AG04450 (cell line): ENCODE results near the gene VDR. TPM values are rescaled to one million over a fixed set of nuclear protein-coding genes. Genes with fewer than 3 reads are reported as not detected.

Experiments used
- CTCF ChIA-PET: fragments of 300-600, 350-600 bp; formaldehyde crosslinking; extraction: SDS; loops from one replicate; lab custom pipeline; 2022; ENCODE audit warnings: antibody characterized with exemption, inconsistent platforms; lab: Charles Lee
- POLR2A ChIA-PET: fragments of 350-600 bp; formaldehyde crosslinking; extraction: SDS; loops from one replicate; lab custom pipeline; 2021; ENCODE audit warnings: antibody characterized with exemption, inconsistent platforms; lab: Yijun Ruan, JAX
- DNase-seq: peaks from one replicate; pipeline ENCODE4 v3.0.0-alpha.2; 2011; ENCODE audit warnings: low read depth, low spot score
- H3K27ac ChIP-seq: one replicate; pipeline ENCODE4 v1.5.1; 2012; ENCODE audit warnings: low read depth, low read length, control low read depth
- H3K27me3 ChIP-seq: one replicate; pipeline ENCODE4 v1.6.0; 2012; ENCODE audit warnings: low read length; ENCODE audit not compliant: control insufficient read depth, insufficient read depth
- H3K4me3 ChIP-seq: 2 replicates; pipeline ENCODE4 v1.5.1; 2011; ENCODE audit warnings: mild to moderate bottlenecking, low read depth, low read length, control low read depth
- H3K9me3 ChIP-seq: 2 replicates; pipeline ENCODE4 v1.5.1; 2012; ENCODE audit warnings: low read length; ENCODE audit not compliant: control insufficient read depth, insufficient read depth
- CTCF ChIP-seq: IDR thresholded peaks from 2 replicates; pipeline ENCODE4 v1.5.1; 2011; ENCODE audit warnings: low read depth, low read length, control low read depth, inconsistent platforms
- polyA plus RNA-seq: library from polyadenylated mRNA; depleted of rRNA; stranded (reverse); fragments of >200 nt; gene quantifications from 2 replicates; pipeline ENCODE4 v1.2.3, GENCODE V29; 2011

Gene VDR
- polyA plus RNA-seq, 1 experiment, result 11.9 TPM

GRCh38 chr12:47854531-47854930, 50.3 kb downstream of the VDR start:
- H3K9me3 ChIP-seq, result no peaks in the 10 kb centered on the region
- TF ChIP-seq CTCF, result no peak
- DNase-seq, result no peak
- no peak overlapping the region for H3K4me3 ChIP-seq
- CTCF ChIA-PET, result interaction anchor here (0.5 kb wide), 1 partner anchor 22 kb away, joined by 6 read pairs; no protein-coding TSS in a partner anchor
- POLR2A ChIA-PET, result no interaction called here
- no peaks in the 10 kb centered on the region for H3K27me3 ChIP-seq
- H3K27ac ChIP-seq, result no peak overlapping the region

- no peaks in the 10 kb centered on the region for H3K9me3 ChIP-seq
- CTCF ChIA-PET, result interaction anchor here (0.6 to 0.8 kb wide), 2 partner anchors 10 to 111 kb away, joined by 3 read pairs; no protein-coding TSS in a partner anchor
- TF ChIP-seq CTCF, result no peak
- no peak overlapping the region for H3K4me3 ChIP-seq
- H3K27me3 ChIP-seq, result no peaks in the 10 kb centered on the region
- DNase-seq, result no peak
- no peak overlapping the region for H3K27ac ChIP-seq
- POLR2A ChIA-PET, result no interaction called here
Measured at GRCh38 chr12:47852096-47852571, 52.7 kb downstream of the VDR start.

GRCh38 chr12:47851303-47851952, 53.4 kb downstream of the VDR start:
- Histone ChIP-seq H3K27ac (no peak overlapping the region), H3K9me3 (no peaks in the 10 kb centered on the region), H3K4me3 (no peak overlapping the region), H3K27me3 (no peaks in the 10 kb centered on the region)
- ChIA-PET CTCF (interaction anchor here (1.8 to 4.0 kb wide), 2 partner anchors 13 to 112 kb away, joined by 5 to 24 read pairs; partner anchors contain the start of gene TMEM106C), POLR2A (interaction anchor here (1.2 kb wide), 1 partner anchor 13 kb away, joined by 3 read pairs; no protein-coding TSS in a partner anchor)
- no peak for TF ChIP-seq CTCF
- no peak for DNase-seq

GRCh38 chr12:47850153-47851084, 54.4 kb downstream of the VDR start:
- POLR2A ChIA-PET, result interaction anchor here (1.2 kb wide), 1 partner anchor 11 kb away, joined by 3 read pairs; no protein-coding TSS in a partner anchor

More at GRCh38 chr12:47850153-47851084, 54.4 kb downstream of the VDR start:
- Histone ChIP-seq H3K9me3 (no peaks in the 10 kb centered on the region), H3K27me3 (no peaks in the 10 kb centered on the region), H3K4me3 (no peak overlapping the region), H3K27ac (no peak overlapping the region)
- TF ChIP-seq CTCF, result no peak
- DNase-seq, result no peak
- CTCF ChIA-PET, result interaction anchor here (1.0 to 4.0 kb wide), 4 partner anchors 12 to 113 kb away, joined by 3 to 24 read pairs (median 4); partner anchors contain the start of genes TMEM106C and VDR
